ENCODE measurements around the gene OR7G1.

Gene OR7G1

GRCh38 chr19:9140159-9140874 lies 24.8 kb upstream of the OR7G1 start, which contains the start of gene ZNF317:
ZNF317 (plus strand) TSS chr19:9140397; CDS start chr19:9156017, 15,620 bp downstream.
- Histone ChIP-seq H3K4me1 (ENCODE audit: control insufficient read depth, insufficient read depth, low read length) (no peaks in the 10 kb centered on the region), H3K9ac (ENCODE audit: low read depth, low read length) (peak within 1 kb of the TSS; percentile 88), H3K27me3 (ENCODE audit: control insufficient read depth, insufficient read depth, low read length) (no peaks in the 10 kb centered on the region), H3K36me3 (ENCODE audit: control insufficient read depth, insufficient read depth, low read length) (peaks cover 2% of the 10 kb centered on the region), H3K4me3 (ENCODE audit: low read depth, low read length) (peak within 1 kb of the TSS; percentile 96), H3K9me3 (ENCODE audit: control insufficient read depth, insufficient read depth, low read length) (peaks cover 3% of the 10 kb centered on the region)

- peak overlapping the region; percentile 88 for H3K9ac ChIP-seq (ENCODE audit: low read depth, low read length)
- H3K27me3 ChIP-seq (ENCODE audit: control insufficient read depth, insufficient read depth, low read length), result no peaks in the 10 kb centered on the region
- H3K4me3 ChIP-seq (ENCODE audit: low read depth, low read length), result peak overlapping the region; percentile 96
- H3K36me3 ChIP-seq (ENCODE audit: control insufficient read depth, insufficient read depth, low read length), result no peaks in the 10 kb centered on the region
- no peaks in the 10 kb centered on the region for H3K9me3 ChIP-seq (ENCODE audit: control insufficient read depth, insufficient read depth, low read length)
- H3K4me1 ChIP-seq (ENCODE audit: control insufficient read depth, insufficient read depth, low read length), result no peaks in the 10 kb centered on the region
Observed at GRCh38 chr19:9139609-9140158, 24.1 kb upstream of the OR7G1 start.

- no peaks in the 10 kb centered on the region for H3K4me1 ChIP-seq (ENCODE audit: control insufficient read depth, insufficient read depth, low read length)
- H3K9me3 ChIP-seq (ENCODE audit: control insufficient read depth, insufficient read depth, low read length), result no peaks in the 10 kb centered on the region
- H3K9ac ChIP-seq (ENCODE audit: low read depth, low read length), result no peak overlapping the region
- H3K4me3 ChIP-seq (ENCODE audit: low read depth, low read length), result no peak overlapping the region
- no peaks in the 10 kb centered on the region for H3K36me3 ChIP-seq (ENCODE audit: control insufficient read depth, insufficient read depth, low read length)
- H3K27me3 ChIP-seq (ENCODE audit: control insufficient read depth, insufficient read depth, low read length), result no peaks in the 10 kb centered on the region
Observed at GRCh38 chr19:9132422-9132821, 16.9 kb upstream of the OR7G1 start.

- H3K9me3 ChIP-seq (ENCODE audit: control insufficient read depth, insufficient read depth, low read length), result no peaks in the 10 kb centered on the region
- no peaks in the 10 kb centered on the region for H3K27me3 ChIP-seq (ENCODE audit: control insufficient read depth, insufficient read depth, low read length)
- no peaks in the 10 kb centered on the region for H3K36me3 ChIP-seq (ENCODE audit: control insufficient read depth, insufficient read depth, low read length)
- no peak overlapping the region for H3K4me3 ChIP-seq (ENCODE audit: low read depth, low read length)
- H3K9ac ChIP-seq (ENCODE audit: low read depth, low read length), result no peak overlapping the region
- H3K4me1 ChIP-seq (ENCODE audit: control insufficient read depth, insufficient read depth, low read length), result no peaks in the 10 kb centered on the region
Observed at GRCh38 chr19:9130965-9131364, 15.4 kb upstream of the OR7G1 start.

- Histone ChIP-seq H3K36me3 (ENCODE audit: control insufficient read depth, insufficient read depth, low read length) (no peaks in the 10 kb centered on the region), H3K4me1 (ENCODE audit: control insufficient read depth, insufficient read depth, low read length) (no peaks in the 10 kb centered on the region), H3K9me3 (ENCODE audit: control insufficient read depth, insufficient read depth, low read length) (no peaks in the 10 kb centered on the region), H3K27me3 (ENCODE audit: control insufficient read depth, insufficient read depth, low read length) (no peaks in the 10 kb centered on the region), H3K9ac (ENCODE audit: low read depth, low read length) (no peak overlapping the region), H3K4me3 (ENCODE audit: low read depth, low read length) (no peak overlapping the region)
Observed at GRCh38 chr19:9128171-9128570, 12.6 kb upstream of the OR7G1 start.

GRCh38 chr19:9126900-9127405 lies 11.4 kb upstream of the OR7G1 start, which contains the start of gene OR7G3:
OR7G3 (minus strand) TSS chr19:9126950; CDS start chr19:9126950, 0 bp downstream.
- peaks cover 3% of the 10 kb centered on the region for H3K9me3 ChIP-seq (ENCODE audit: control insufficient read depth, insufficient read depth, low read length)
- H3K36me3 ChIP-seq (ENCODE audit: control insufficient read depth, insufficient read depth, low read length), result no peaks in the 10 kb centered on the region
- H3K4me3 ChIP-seq (ENCODE audit: low read depth, low read length), result no peak within 1 kb of the TSS
- no peaks in the 10 kb centered on the region for H3K27me3 ChIP-seq (ENCODE audit: control insufficient read depth, insufficient read depth, low read length)
- no peak within 1 kb of the TSS for H3K9ac ChIP-seq (ENCODE audit: low read depth, low read length)
- H3K4me1 ChIP-seq (ENCODE audit: control insufficient read depth, insufficient read depth, low read length), result no peaks in the 10 kb centered on the region

- no peak overlapping the region for H3K4me3 ChIP-seq (ENCODE audit: low read depth, low read length)
- peaks cover 7% of the 10 kb centered on the region for H3K9me3 ChIP-seq (ENCODE audit: control insufficient read depth, insufficient read depth, low read length)
- no peak overlapping the region for H3K9ac ChIP-seq (ENCODE audit: low read depth, low read length)
- no peaks in the 10 kb centered on the region for H3K27me3 ChIP-seq (ENCODE audit: control insufficient read depth, insufficient read depth, low read length)
- H3K4me1 ChIP-seq (ENCODE audit: control insufficient read depth, insufficient read depth, low read length), result no peaks in the 10 kb centered on the region
- no peaks in the 10 kb centered on the region for H3K36me3 ChIP-seq (ENCODE audit: control insufficient read depth, insufficient read depth, low read length)
Observed at GRCh38 chr19:9116547-9116946, 984 bp upstream of the OR7G1 start.

GRCh38 chr19:9109959-9110358 lies 5.6 kb downstream of the OR7G1 start:
- Histone ChIP-seq H3K27me3 (ENCODE audit: control insufficient read depth, insufficient read depth, low read length) (no peaks in the 10 kb centered on the region), H3K36me3 (ENCODE audit: control insufficient read depth, insufficient read depth, low read length) (no peaks in the 10 kb centered on the region), H3K4me1 (ENCODE audit: control insufficient read depth, insufficient read depth, low read length) (no peaks in the 10 kb centered on the region), H3K9ac (ENCODE audit: low read depth, low read length) (no peak overlapping the region), H3K4me3 (ENCODE audit: low read depth, low read length) (no peak overlapping the region), H3K9me3 (ENCODE audit: control insufficient read depth, insufficient read depth, low read length) (peaks cover 4% of the 10 kb centered on the region)

- no peak within 1 kb of the TSS for H3K9ac ChIP-seq (ENCODE audit: low read depth, low read length)
- H3K27me3 ChIP-seq (ENCODE audit: control insufficient read depth, insufficient read depth, low read length), result no peaks in the 10 kb centered on the region
Observed at GRCh38 chr19:9107375-9107774, 8.2 kb downstream of the OR7G1 start, which contains the start of gene OR7G2. OR7G2 (minus strand) TSS chr19:9107475; CDS start chr19:9103243, 4,232 bp downstream.

GRCh38 chr19:9086761-9087160 lies 28.8 kb downstream of the OR7G1 start, which contains the start of gene OR1M1:
OR1M1 (plus strand) TSS chr19:9087061; CDS start chr19:9093245, 6,184 bp downstream.
- Histone ChIP-seq H3K4me1 (ENCODE audit: control insufficient read depth, insufficient read depth, low read length) (no peaks in the 10 kb centered on the region), H3K9me3 (ENCODE audit: control insufficient read depth, insufficient read depth, low read length) (no peaks in the 10 kb centered on the region), H3K27me3 (ENCODE audit: control insufficient read depth, insufficient read depth, low read length) (no peaks in the 10 kb centered on the region), H3K9ac (ENCODE audit: low read depth, low read length) (no peak within 1 kb of the TSS), H3K36me3 (ENCODE audit: control insufficient read depth, insufficient read depth, low read length) (no peaks in the 10 kb centered on the region), H3K4me3 (ENCODE audit: low read depth, low read length) (no peak within 1 kb of the TSS)

More at GRCh38 chr19:9107375-9107774, 8.2 kb downstream of the OR7G1 start, which contains the start of gene OR7G2:
- no peaks in the 10 kb centered on the region for H3K36me3 ChIP-seq (ENCODE audit: control insufficient read depth, insufficient read depth, low read length)
- peaks cover 3% of the 10 kb centered on the region for H3K9me3 ChIP-seq (ENCODE audit: control insufficient read depth, insufficient read depth, low read length)
- H3K4me1 ChIP-seq (ENCODE audit: control insufficient read depth, insufficient read depth, low read length), result no peaks in the 10 kb centered on the region
- H3K4me3 ChIP-seq (ENCODE audit: low read depth, low read length), result no peak within 1 kb of the TSS

- H3K36me3 ChIP-seq (ENCODE audit: control insufficient read depth, insufficient read depth, low read length), result no peaks in the 10 kb centered on the region
- no peak overlapping the region for H3K9ac ChIP-seq (ENCODE audit: low read depth, low read length)
- peaks cover 7% of the 10 kb centered on the region for H3K4me1 ChIP-seq (ENCODE audit: control insufficient read depth, insufficient read depth, low read length)
- H3K4me3 ChIP-seq (ENCODE audit: low read depth, low read length), result no peak overlapping the region
- H3K9me3 ChIP-seq (ENCODE audit: control insufficient read depth, insufficient read depth, low read length), result no peaks in the 10 kb centered on the region
- no peaks in the 10 kb centered on the region for H3K27me3 ChIP-seq (ENCODE audit: control insufficient read depth, insufficient read depth, low read length)
Observed at GRCh38 chr19:9078651-9079050, 36.9 kb downstream of the OR7G1 start.

GRCh38 chr19:9076901-9077300 lies 38.7 kb downstream of the OR7G1 start:
- H3K36me3 ChIP-seq (ENCODE audit: control insufficient read depth, insufficient read depth, low read length), result no peaks in the 10 kb centered on the region
- H3K4me3 ChIP-seq (ENCODE audit: low read depth, low read length), result no peak overlapping the region

More at GRCh38 chr19:9076901-9077300, 38.7 kb downstream of the OR7G1 start:
- H3K27me3 ChIP-seq (ENCODE audit: control insufficient read depth, insufficient read depth, low read length), result no peaks in the 10 kb centered on the region
- peaks cover 7% of the 10 kb centered on the region for H3K4me1 ChIP-seq (ENCODE audit: control insufficient read depth, insufficient read depth, low read length)
- no peaks in the 10 kb centered on the region for H3K9me3 ChIP-seq (ENCODE audit: control insufficient read depth, insufficient read depth, low read length)
- no peak overlapping the region for H3K9ac ChIP-seq (ENCODE audit: low read depth, low read length)

Data from iPS-15b (cell line).